Measurements from ENCODE around the gene MYOZ2. TPM values are rescaled to one million over a fixed set of nuclear protein-coding genes. Genes with fewer than 3 reads are reported as not detected.
A peak's percentile ranks its signal among the peaks of the same experiment; 100 is the strongest.

MYOZ2 gene
- total RNA-seq, 4 donors from 2014 or later, result 0.50 to 2.1 (median 0.61) TPM

- TF ChIP-seq POLR2A (IDR thresholded peaks at IDR 0.05; ENCODE audit: low read depth) (no peak), POLR2AphosphoS5 (IDR thresholded peaks at IDR 0.05) (no peak), CTCF (IDR thresholded peaks at IDR 0.05) (no peak), EP300 (IDR thresholded peaks at IDR 0.05) (no peak)
- WGBS, result 90% methylated on average over 4 of the region's 4 CpGs
- Histone ChIP-seq H3K27ac (replicated peaks in 1 of 4) (peak overlapping the region in 1 of 4 donors; percentile 1), H3K4me3 (no peak overlapping the region), H3K9me3 (no peaks in the 10 kb centered on the region), H3K4me1 (peaks cover 19 to 38% (median 24%) of the 10 kb centered on the region in 4 donors), H3K27me3 (no peaks in the 10 kb centered on the region), H3K36me3 (peaks cover 0 to 45% (median 24%) of the 10 kb centered on the region in 4 donors)
- DNase-seq (ENCODE audit: extremely low spot score), result no peak
- intact Hi-C loops (cut with DNase I), result no loop called here
Measured at GRCh38 chr4:119229908-119230687, 94.5 kb downstream of the MYOZ2 start.

GRCh38 chr4:119231491-119231890 is 95.9 kb downstream of the MYOZ2 start:
- 81% methylated on average over 3 of the region's 3 CpGs for WGBS
- H3K27ac ChIP-seq (replicated peaks in 1 of 4), result no peak overlapping the region

GRCh38 chr4:119232286-119232685 is 96.7 kb downstream of the MYOZ2 start:
- peaks cover 19 to 37% (median 28%) of the 10 kb centered on the region in 4 donors for H3K4me1 ChIP-seq
- no peaks in the 10 kb centered on the region for H3K9me3 ChIP-seq
- intact Hi-C loops (cut with DNase I), result no loop called here
- DNase-seq (ENCODE audit: extremely low spot score), result no peak
- TF ChIP-seq CTCF (IDR thresholded peaks at IDR 0.05), result no peak
- no peak for TF ChIP-seq POLR2A (IDR thresholded peaks at IDR 0.05; ENCODE audit: low read depth)
- TF ChIP-seq POLR2AphosphoS5 (IDR thresholded peaks at IDR 0.05), result no peak
- TF ChIP-seq EP300 (IDR thresholded peaks at IDR 0.05), result no peak
- H3K27me3 ChIP-seq, result no peaks in the 10 kb centered on the region
- H3K4me3 ChIP-seq, result no peak overlapping the region
- WGBS, result 100% methylated on average over 1 of the region's 1 CpG
- H3K27ac ChIP-seq (replicated peaks in 1 of 4), result no peak overlapping the region
- peaks cover 0 to 54% (median 42%) of the 10 kb centered on the region in 4 donors for H3K36me3 ChIP-seq

More at GRCh38 chr4:119231491-119231890, 95.9 kb downstream of the MYOZ2 start:
- no peak overlapping the region for H3K4me3 ChIP-seq
- intact Hi-C loops (cut with DNase I), result no loop called here
- H3K36me3 ChIP-seq, result peaks cover 0 to 53% (median 35%) of the 10 kb centered on the region in 4 donors
- H3K27me3 ChIP-seq, result no peaks in the 10 kb centered on the region
- H3K4me1 ChIP-seq, result peaks cover 19 to 41% (median 26%) of the 10 kb centered on the region in 4 donors
- TF ChIP-seq POLR2A (IDR thresholded peaks at IDR 0.05; ENCODE audit: low read depth) (no peak), POLR2AphosphoS5 (IDR thresholded peaks at IDR 0.05) (no peak), CTCF (IDR thresholded peaks at IDR 0.05) (no peak), EP300 (IDR thresholded peaks at IDR 0.05) (no peak)
- H3K9me3 ChIP-seq, result no peaks in the 10 kb centered on the region
- DNase-seq (ENCODE audit: extremely low spot score), result no peak

GRCh38 chr4:119233191-119233590 is 97.6 kb downstream of the MYOZ2 start:
- Histone ChIP-seq H3K4me1 (peaks cover 16 to 41% (median 26%) of the 10 kb centered on the region in 4 donors), H3K27ac (replicated peaks in 1 of 4) (no peak overlapping the region)

More at GRCh38 chr4:119233191-119233590, 97.6 kb downstream of the MYOZ2 start:
- intact Hi-C loops (cut with DNase I), result no loop called here
- Histone ChIP-seq H3K4me3 (no peak overlapping the region), H3K9me3 (no peaks in the 10 kb centered on the region), H3K27me3 (no peaks in the 10 kb centered on the region), H3K36me3 (peaks cover 0 to 53% (median 44%) of the 10 kb centered on the region in 4 donors)
- no peak for DNase-seq (ENCODE audit: extremely low spot score)
- TF ChIP-seq POLR2AphosphoS5 (IDR thresholded peaks at IDR 0.05) (no peak), EP300 (IDR thresholded peaks at IDR 0.05) (no peak), POLR2A (IDR thresholded peaks at IDR 0.05; ENCODE audit: low read depth) (no peak), CTCF (IDR thresholded peaks at IDR 0.05) (no peak)

All from esophagus muscularis mucosa (tissue), 4 donors.